WTC11 (cell line): ENCODE results near the gene NTMT1.

Experiments used
- AFF4 ChIP-seq: sonication (generic); formaldehyde crosslinking; IDR thresholded peaks from 2 replicates; pipeline ENCODE4 v1.8.1; 2023; ENCODE audit warnings: mild to moderate bottlenecking, missing genetic modification reagents, borderline replicate concordance
- CREB1 ChIP-seq: sonication (generic); formaldehyde crosslinking; IDR thresholded peaks from 2 replicates; pipeline ENCODE4 v1.8.0; 2023; ENCODE audit warnings: mild to moderate bottlenecking, missing genetic modification reagents
- CTCF ChIP-seq: fragments of 200-600 bp; IDR thresholded peaks from 2 replicates; pipeline ENCODE4 v1.8.0; 2022; ENCODE audit warnings: antibody characterized with exemption
- HMGXB4 ChIP-seq: sonication (generic); formaldehyde crosslinking; IDR thresholded peaks from 2 replicates; pipeline ENCODE4 v1.8.1; 2023; ENCODE audit warnings: mild to moderate bottlenecking, moderate library complexity, missing genetic modification reagents
- IRF1 ChIP-seq: sonication (generic); formaldehyde crosslinking; IDR thresholded peaks from 2 replicates; pipeline ENCODE4 v1.8.0; 2023; ENCODE audit warnings: missing genetic modification reagents
- JUN ChIP-seq: sonication (generic); formaldehyde crosslinking; IDR thresholded peaks from 2 replicates; pipeline ENCODE4 v1.8.0; 2023; ENCODE audit warnings: mild to moderate bottlenecking, missing genetic modification reagents
- NFYB ChIP-seq: sonication (generic); formaldehyde crosslinking; conservative IDR thresholded peaks from 2 replicates; pipeline ENCODE4 v1.8.0; 2022; ENCODE audit warnings: low read depth, missing genetic modification reagents
- PRDM15 ChIP-seq: sonication (generic); formaldehyde crosslinking; IDR thresholded peaks from 2 replicates; pipeline ENCODE4 v1.8.0; 2022; ENCODE audit warnings: missing genetic modification reagents
- PREB ChIP-seq: sonication (generic); formaldehyde crosslinking; IDR thresholded peaks from 2 replicates; pipeline ENCODE4 v1.8.1; 2022; ENCODE audit warnings: mild to moderate bottlenecking, missing genetic modification reagents, moderate library complexity, borderline replicate concordance
- SP1 ChIP-seq: sonication (generic); formaldehyde crosslinking; conservative IDR thresholded peaks from 2 replicates; pipeline ENCODE4 v1.8.1; 2022; ENCODE audit warnings: missing genetic modification reagents
- TEAD1 ChIP-seq: sonication (generic); formaldehyde crosslinking; IDR thresholded peaks from 2 replicates; pipeline ENCODE4 v1.8.0; 2022; ENCODE audit warnings: mild to moderate bottlenecking, missing genetic modification reagents
- TP53 ChIP-seq: sonication (generic); formaldehyde crosslinking; IDR thresholded peaks from 2 replicates; pipeline ENCODE4 v1.8.1; 2023; ENCODE audit warnings: mild to moderate bottlenecking, missing genetic modification reagents

- TF ChIP-seq CTCF (no peak), HMGXB4 (CRISPR knock-in tag) (no peak), CREB1 (CRISPR knock-in tag) (no peak), SP1 (no peak), PRDM15 (no peak), AFF4 (no peak), TP53 (CRISPR knock-in tag) (no peak), IRF1 (CRISPR knock-in tag) (no peak), NFYB (CRISPR knock-in tag) (no peak), PREB (no peak), TEAD1 (CRISPR knock-in tag) (no peak), JUN (CRISPR knock-in tag) (no peak)
Measured at GRCh38 chr9:129604056-129604765, 21.8 kb upstream of the NTMT1 start.
